PC-9 (cell line): ENCODE measurements around the gene GNG13.

Experiments used
- CTCF ChIP-seq: fragments of 200-600 bp; sonication (generic); conservative IDR thresholded peaks from 2 replicates; pipeline ENCODE4 v1.6.1; 2017; ENCODE audit warnings: mixed run types, antibody characterized with exemption, mild to moderate bottlenecking, moderate library complexity
- EZH2 ChIP-seq: fragments of 200-600 bp; sonication (generic); IDR thresholded peaks from 2 replicates; pipeline ENCODE4 v1.8.0; 2017; ENCODE audit warnings: antibody characterized with exemption, low read depth

GRCh38 chr16:782766-783403 is 17.6 kb downstream of the GNG13 start:
- TF ChIP-seq CTCF (no peak), EZH2 (no peak)
